ENCODE measurements around the gene CSF2RB. TPM values are rescaled to one million over a fixed set of nuclear protein-coding genes. Genes with fewer than 3 reads are reported as not detected.
A peak's percentile ranks its signal among the peaks of the same experiment; 100 is the strongest.

The CSF2RB gene
- total RNA-seq, 1 donor: 11.2 TPM

DNA sequence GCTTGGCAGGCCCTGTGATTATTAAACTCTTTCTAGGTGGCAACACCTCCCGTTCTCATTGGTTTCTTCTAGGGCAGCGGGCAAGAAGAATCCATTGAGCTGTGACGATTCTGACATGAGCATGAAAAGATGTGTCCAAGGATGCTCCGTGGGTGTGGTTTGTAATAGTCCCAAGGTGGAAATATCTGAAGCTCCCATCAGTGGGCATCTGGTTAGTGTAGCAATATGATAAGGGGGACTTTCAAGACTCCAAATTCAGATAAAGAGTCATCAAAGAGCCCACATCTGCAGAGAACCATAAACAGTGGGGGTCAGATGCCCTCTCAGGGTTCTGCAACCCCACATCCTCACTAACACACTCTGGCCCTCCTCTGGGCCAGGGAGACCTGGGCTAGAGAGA, 63.2 kb downstream of the CSF2RB start:
- DNase-seq (ENCODE audit: low read depth): no peak
- TF ChIP-seq, protein P1, sequence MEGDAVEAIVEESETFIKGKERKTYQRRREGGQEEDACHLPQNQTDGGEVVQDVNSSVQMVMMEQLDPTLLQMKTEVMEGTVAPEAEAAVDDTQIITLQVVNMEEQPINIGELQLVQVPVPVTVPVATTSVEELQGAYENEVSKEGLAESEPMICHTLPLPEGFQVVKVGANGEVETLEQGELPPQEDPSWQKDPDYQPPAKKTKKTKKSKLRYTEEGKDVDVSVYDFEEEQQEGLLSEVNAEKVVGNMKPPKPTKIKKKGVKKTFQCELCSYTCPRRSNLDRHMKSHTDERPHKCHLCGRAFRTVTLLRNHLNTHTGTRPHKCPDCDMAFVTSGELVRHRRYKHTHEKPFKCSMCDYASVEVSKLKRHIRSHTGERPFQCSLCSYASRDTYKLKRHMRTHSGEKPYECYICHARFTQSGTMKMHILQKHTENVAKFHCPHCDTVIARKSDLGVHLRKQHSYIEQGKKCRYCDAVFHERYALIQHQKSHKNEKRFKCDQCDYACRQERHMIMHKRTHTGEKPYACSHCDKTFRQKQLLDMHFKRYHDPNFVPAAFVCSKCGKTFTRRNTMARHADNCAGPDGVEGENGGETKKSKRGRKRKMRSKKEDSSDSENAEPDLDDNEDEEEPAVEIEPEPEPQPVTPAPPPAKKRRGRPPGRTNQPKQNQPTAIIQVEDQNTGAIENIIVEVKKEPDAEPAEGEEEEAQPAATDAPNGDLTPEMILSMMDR (IDR thresholded peaks at IDR 0.05; ENCODE audit: insufficient read depth, low read depth, low read length): no peak
- no peak overlapping the region for H3K4me3 ChIP-seq (ENCODE audit: low read depth, low read length)

DNA sequence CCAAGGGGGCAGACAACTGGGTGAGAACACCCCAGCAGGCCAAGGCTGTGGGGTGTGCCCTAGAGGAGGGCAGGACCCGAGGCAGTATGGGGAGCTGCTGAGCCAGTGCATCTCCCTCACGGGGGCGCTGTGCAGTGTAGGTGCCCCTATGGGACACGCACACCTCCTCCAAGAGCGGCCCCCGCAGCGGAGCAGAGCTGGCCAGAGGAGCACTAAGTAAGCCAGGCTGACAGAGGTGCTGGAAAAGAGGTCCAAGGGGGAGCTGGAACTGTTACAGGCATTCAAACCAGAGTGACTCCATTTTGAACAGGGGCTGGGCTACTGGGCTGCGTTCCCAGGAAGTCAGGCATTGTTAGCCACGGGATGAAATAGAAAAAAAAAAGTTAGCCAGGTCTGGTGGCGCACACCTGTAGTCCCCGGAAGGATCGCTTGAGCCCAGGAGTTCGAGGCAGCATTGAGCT, 64.0 kb downstream of the CSF2RB start:
- peak; percentile 15 for DNase-seq (ENCODE audit: low read depth)
- H3K4me3 ChIP-seq (ENCODE audit: low read depth, low read length): peak overlapping the region; percentile 51
- TF ChIP-seq, protein P1 (IDR thresholded peaks at IDR 0.05; ENCODE audit: insufficient read depth, low read depth, low read length): peak; percentile 36

DNA sequence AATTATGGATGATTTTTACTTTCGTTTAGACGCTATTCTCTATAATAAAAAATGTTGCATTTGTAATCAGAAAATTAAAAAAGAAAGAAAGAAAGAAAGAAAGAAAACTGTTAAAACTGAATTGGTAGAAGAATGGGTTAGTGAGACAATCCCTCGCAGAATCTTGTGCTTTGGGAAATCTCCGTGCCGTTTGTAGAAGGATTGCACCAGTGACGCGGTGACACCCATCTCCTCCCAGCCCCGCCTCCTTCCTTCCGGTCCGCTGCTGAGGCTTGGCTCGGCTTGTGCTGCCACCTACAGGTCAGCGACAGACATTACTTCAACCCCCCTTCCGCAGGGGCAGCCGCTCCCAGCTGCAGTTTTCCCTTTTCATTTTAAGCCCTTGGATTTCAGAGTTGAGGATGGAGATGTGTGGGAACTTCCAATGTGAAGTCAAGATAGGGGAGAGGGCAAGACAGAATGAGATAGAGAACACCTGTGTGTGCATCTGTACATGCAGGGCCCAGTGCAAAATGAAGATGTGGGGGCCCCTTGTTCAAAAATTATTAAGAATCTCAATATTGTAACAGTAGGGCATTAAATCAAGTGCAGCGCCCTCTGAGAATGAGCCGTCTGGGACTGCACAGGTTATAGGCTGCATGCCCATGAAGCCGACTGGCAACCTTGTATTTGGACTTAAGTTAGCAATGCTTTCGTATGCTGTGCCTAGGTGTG, 64.7 kb downstream of the CSF2RB start:
- TF ChIP-seq, protein P1 (IDR thresholded peaks at IDR 0.05; ENCODE audit: insufficient read depth, low read depth, low read length): peak; percentile 88
- peak overlapping the region; percentile 51 for H3K4me3 ChIP-seq (ENCODE audit: low read depth, low read length)
- DNase-seq (ENCODE audit: low read depth): peak; percentile 88

DNA sequence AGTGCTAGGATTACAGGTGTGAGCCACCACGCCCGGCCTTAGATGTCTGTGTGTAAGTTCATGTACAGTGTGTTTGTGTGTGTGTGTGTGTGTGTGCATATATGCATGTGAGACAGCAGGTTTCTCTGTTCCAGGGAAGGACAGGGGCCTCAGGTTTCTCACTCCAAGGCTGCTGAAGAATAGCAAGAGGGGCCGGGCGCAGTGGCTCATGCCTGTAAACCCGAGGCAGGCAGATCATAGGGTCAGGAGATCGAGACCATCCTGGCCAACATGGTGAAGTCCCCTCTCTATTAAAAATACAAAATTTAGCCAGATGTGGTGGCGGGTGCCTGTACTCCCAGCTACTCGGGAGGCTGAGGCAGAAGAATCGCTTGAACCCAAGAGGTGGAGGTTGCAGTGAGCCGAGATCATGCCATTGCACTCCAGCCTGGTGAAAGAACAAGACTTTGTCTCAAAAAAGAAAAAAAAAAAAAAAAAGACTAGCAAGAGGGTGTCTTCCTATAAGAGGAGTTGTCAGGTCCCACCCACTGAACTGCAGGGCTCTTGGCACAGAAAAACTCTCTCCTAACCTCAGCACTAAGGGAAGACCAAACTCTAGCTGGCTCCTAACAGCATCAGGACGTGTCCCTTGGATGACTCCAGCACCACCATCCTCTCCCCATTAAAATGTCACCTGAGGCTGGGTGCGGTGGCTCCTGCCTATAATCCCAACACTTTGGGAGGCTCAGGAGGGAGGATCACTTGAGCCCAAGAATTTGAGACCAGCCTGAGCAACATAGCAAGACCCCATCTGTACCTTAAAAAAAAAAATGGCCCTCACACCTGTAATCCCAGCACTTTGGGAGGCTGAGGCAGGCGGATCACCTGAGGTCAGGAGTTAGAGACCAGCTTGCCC, 65.8 kb downstream of the CSF2RB start:
- H3K4me3 ChIP-seq (ENCODE audit: low read depth, low read length): no peak overlapping the region
- TF ChIP-seq, protein P1 (IDR thresholded peaks at IDR 0.05; ENCODE audit: insufficient read depth, low read depth, low read length): no peak
- no peak for DNase-seq (ENCODE audit: low read depth)

DNA sequence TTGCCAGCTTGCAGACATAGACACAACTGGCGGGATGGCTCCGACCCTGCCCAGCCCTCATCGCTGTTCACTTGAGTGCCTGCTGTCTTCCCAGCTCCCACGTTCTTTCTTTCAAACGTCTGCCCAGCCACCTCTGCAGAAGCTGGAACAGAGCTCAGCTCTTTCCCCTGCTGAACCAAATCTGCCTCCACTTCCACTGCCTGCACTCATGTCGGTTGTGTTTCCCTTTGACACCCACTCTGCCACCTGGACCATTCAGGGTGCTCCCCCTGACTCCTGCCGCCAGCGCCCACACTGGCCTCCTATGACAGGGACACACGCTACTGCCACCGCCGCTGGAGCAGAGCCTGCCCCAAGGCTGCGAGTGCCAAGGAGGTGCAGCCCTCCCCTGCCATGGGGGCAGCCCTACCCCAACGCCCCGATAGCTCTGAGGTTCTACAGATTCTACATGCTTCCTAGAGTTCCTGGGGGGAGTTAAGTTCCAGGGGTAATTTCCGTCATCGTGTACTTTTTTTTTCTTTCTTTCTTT, 67.9 kb downstream of the CSF2RB start:
- H3K4me3 ChIP-seq (ENCODE audit: low read depth, low read length): no peak overlapping the region
- TF ChIP-seq, protein P1 (IDR thresholded peaks at IDR 0.05; ENCODE audit: insufficient read depth, low read depth, low read length): no peak

GRCh38 chr22:36982136-36982535, 68.7 kb downstream of the CSF2RB start:
- no peak for DNase-seq (ENCODE audit: low read depth)
- H3K4me3 ChIP-seq (ENCODE audit: low read depth, low read length): no peak overlapping the region
- TF ChIP-seq, protein P1 (IDR thresholded peaks at IDR 0.05; ENCODE audit: insufficient read depth, low read depth, low read length): no peak

More for the DNA sequence above, 67.9 kb downstream of the CSF2RB start:
- DNase-seq (ENCODE audit: low read depth): no peak

Measured in fibroblast of villous mesenchyme (primary cell).